ENCODE results near the gene TYW5.

DNA sequence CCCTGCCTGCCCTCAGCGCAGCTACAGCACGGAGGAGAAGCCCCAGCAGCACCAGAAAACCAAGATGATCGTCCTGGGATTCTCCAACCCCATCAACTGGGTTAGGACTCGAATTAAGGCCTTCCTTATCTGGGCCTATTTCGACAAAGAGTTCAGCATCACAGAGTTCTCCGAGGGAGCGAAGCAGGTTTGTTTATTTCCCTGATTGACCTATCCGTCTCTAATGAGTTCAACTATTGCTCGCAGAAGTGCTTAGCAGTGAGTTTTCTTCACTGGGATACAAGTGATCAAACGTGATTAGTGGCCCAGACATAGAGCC, 730 bp upstream of the TYW5 start:
- TF ChIP-seq, protein P1, sequence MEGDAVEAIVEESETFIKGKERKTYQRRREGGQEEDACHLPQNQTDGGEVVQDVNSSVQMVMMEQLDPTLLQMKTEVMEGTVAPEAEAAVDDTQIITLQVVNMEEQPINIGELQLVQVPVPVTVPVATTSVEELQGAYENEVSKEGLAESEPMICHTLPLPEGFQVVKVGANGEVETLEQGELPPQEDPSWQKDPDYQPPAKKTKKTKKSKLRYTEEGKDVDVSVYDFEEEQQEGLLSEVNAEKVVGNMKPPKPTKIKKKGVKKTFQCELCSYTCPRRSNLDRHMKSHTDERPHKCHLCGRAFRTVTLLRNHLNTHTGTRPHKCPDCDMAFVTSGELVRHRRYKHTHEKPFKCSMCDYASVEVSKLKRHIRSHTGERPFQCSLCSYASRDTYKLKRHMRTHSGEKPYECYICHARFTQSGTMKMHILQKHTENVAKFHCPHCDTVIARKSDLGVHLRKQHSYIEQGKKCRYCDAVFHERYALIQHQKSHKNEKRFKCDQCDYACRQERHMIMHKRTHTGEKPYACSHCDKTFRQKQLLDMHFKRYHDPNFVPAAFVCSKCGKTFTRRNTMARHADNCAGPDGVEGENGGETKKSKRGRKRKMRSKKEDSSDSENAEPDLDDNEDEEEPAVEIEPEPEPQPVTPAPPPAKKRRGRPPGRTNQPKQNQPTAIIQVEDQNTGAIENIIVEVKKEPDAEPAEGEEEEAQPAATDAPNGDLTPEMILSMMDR (IDR thresholded peaks at IDR 0.05) = no peak
- no peak for TF ChIP-seq POLR2A (IDR thresholded peaks at IDR 0.05)
